ENCODE measurements around the gene VAV1. TPM values are rescaled to one million over a fixed set of nuclear protein-coding genes. Genes with fewer than 3 reads are reported as not detected.

The VAV1 gene
- polyA plus RNA-seq, 2 of the 4 experiments (the other 2 are of a cell fraction) = 5.6 to 7.5 TPM

GRCh38 chr19:6891761-6892385 lies 119.4 kb downstream of the VAV1 start:
- WGBS (ENCODE audit: missing lambda C conversion rate) = 50% methylated on average over 8 of the region's 8 CpGs
- TF ChIP-seq POLR2AphosphoS2 (conservative IDR thresholded peaks at IDR 0.05; ENCODE audit: low read length) (no peak), ESRRA (IDR thresholded peaks at IDR 0.05; ENCODE audit: borderline replicate concordance, low read length) (no peak), KDM1A (IDR thresholded peaks at IDR 0.05; ENCODE audit: low read depth) (no peak), MAZ (IDR thresholded peaks at IDR 0.05; ENCODE audit: borderline replicate concordance, low read depth, low read length) (no peak), PBX3 (IDR thresholded peaks at IDR 0.05) (no peak), RCOR1 (IDR thresholded peaks at IDR 0.05; ENCODE audit: low read depth, low read length) (no peak)
- no peak for ATAC-seq
- ChIA-PET CTCF (interaction anchor here (1.9 kb wide), 1 partner anchor 27 kb away, joined by 10 read pairs; no protein-coding TSS in a partner anchor), POLR2A (no interaction called here)
- FAIRE-seq = no peak
- H3K9me3 ChIP-seq = peaks cover 18% of the 10 kb centered on the region; the same call in 2 of the 3 replicates
- no peak overlapping the region for H3K4me3 ChIP-seq
- H3K4me1 ChIP-seq = no peaks in the 10 kb centered on the region
- no peak overlapping the region for H3K4me2 ChIP-seq
- no peak overlapping the region for H3K27ac ChIP-seq
- DNase-seq (ENCODE audit: low read depth in 1 of 2, low spot score in 1 of 2) = no peak

GRCh38 chr19:6894313-6894712 lies 121.8 kb downstream of the VAV1 start:
- DNase-seq (ENCODE audit: low read depth in 1 of 2, low spot score in 1 of 2) = no peak
- Histone ChIP-seq H3K9me3 (peaks cover 12% of the 10 kb centered on the region; the same call in 2 of the 3 replicates), H3K4me2 (no peak overlapping the region), H3K4me3 (no peak overlapping the region), H3K4me1 (no peaks in the 10 kb centered on the region), H3K27ac (no peak overlapping the region)
- TF ChIP-seq CBX2 (IDR thresholded peaks at IDR 0.05; ENCODE audit: borderline replicate concordance, low read depth) (no peak), HDAC2 (IDR thresholded peaks at IDR 0.05) (no peak), EP300 (IDR thresholded peaks at IDR 0.05) (no peak), MAFK (IDR thresholded peaks at IDR 0.05; ENCODE audit: partially characterized antibody) (no peak), EHMT2 (IDR thresholded peaks at IDR 0.05; ENCODE audit: low read depth) (no peak), NFE2L2 (conservative IDR thresholded peaks at IDR 0.05; ENCODE audit: low read length) (no peak), TFCP2L1 (CRISPR knock-in tag; IDR thresholded peaks at IDR 0.05) (no peak), TP53 (CRISPR knock-in tag; IDR thresholded peaks at IDR 0.05) (no peak), JUNB (IDR thresholded peaks at IDR 0.05) (no peak), FOSB (CRISPR knock-in tag; IDR thresholded peaks at IDR 0.05) (no peak), USF2 (IDR thresholded peaks at IDR 0.05) (no peak), RNF2 (IDR thresholded peaks at IDR 0.05; ENCODE audit: borderline replicate concordance, low read depth) (no peak), RFX5 (IDR thresholded peaks at IDR 0.05) (no peak), RAD21 (conservative IDR thresholded peaks at IDR 0.05 in 1 of 2, IDR thresholded peaks at IDR 0.05 in 1 of 2) (no peak), BCL3 (IDR thresholded peaks at IDR 0.05) (no peak)
- 0% methylated on average over 1 of the region's 1 CpG for WGBS (ENCODE audit: missing lambda C conversion rate)
- POLR2A ChIA-PET = no interaction called here
- no peak for ATAC-seq
- FAIRE-seq = no peak
- CTCF ChIA-PET = interaction anchor here (0.5 kb wide), 1 partner anchor 546 kb away, joined by 4 read pairs; no protein-coding TSS in a partner anchor

GRCh38 chr19:6903446-6903845 lies 130.9 kb downstream of the VAV1 start:
- no peak overlapping the region for H3K27ac ChIP-seq
- no peaks in the 10 kb centered on the region for H3K4me1 ChIP-seq
- ATAC-seq (no peak), DNase-seq (ENCODE audit: low read depth in 1 of 2, low spot score in 1 of 2) (no peak), FAIRE-seq (no peak)
- H3K4me2 ChIP-seq = no peak overlapping the region
- POLR2A ChIA-PET = no interaction called here
- no peak overlapping the region for H3K4me3 ChIP-seq
- peaks cover 22% of the 10 kb centered on the region; the same call in 2 of the 3 replicates for H3K9me3 ChIP-seq
- CTCF ChIA-PET = interaction anchor here (1.1 kb wide), 1 partner anchor 40 kb away, joined by 4 read pairs; no protein-coding TSS in a partner anchor
- no peak for TF ChIP-seq RNF2 (IDR thresholded peaks at IDR 0.05; ENCODE audit: borderline replicate concordance, low read depth)
- TF ChIP-seq RAD21 (conservative IDR thresholded peaks at IDR 0.05 in 1 of 2, IDR thresholded peaks at IDR 0.05 in 1 of 2) = no peak
- TF ChIP-seq RCOR1 (IDR thresholded peaks at IDR 0.05; ENCODE audit: low read depth, low read length) = no peak
- TF ChIP-seq HMGXB4 (CRISPR knock-in tag; IDR thresholded peaks at IDR 0.05; ENCODE audit: borderline replicate concordance) = no peak
- TF ChIP-seq HOXB5 (CRISPR knock-in tag; IDR thresholded peaks at IDR 0.05) = no peak
- TF ChIP-seq EHF (CRISPR knock-in tag; IDR thresholded peaks at IDR 0.05) = no peak
- no peak for TF ChIP-seq ELK1 (IDR thresholded peaks at IDR 0.05; ENCODE audit: low read depth, low read length)
- no peak for TF ChIP-seq ATOH8 (CRISPR knock-in tag; IDR thresholded peaks at IDR 0.05; ENCODE audit: low read depth)
- no peak for TF ChIP-seq RFX5 (IDR thresholded peaks at IDR 0.05)
- no peak for TF ChIP-seq FOXS1 (CRISPR knock-in tag; IDR thresholded peaks at IDR 0.05)
- no peak for TF ChIP-seq FOSB (CRISPR knock-in tag; IDR thresholded peaks at IDR 0.05)
- no peak for TF ChIP-seq JUN (IDR thresholded peaks at IDR 0.05)

Data from A549 (cell line).